Transverse colon (tissue), 3 donors: ENCODE results near the gene FHIP2A.

Source experiments
- CTCF ChIP-seq, 5 experiments: fragments of 200-600 bp in 3 of 5; fragments of 450-650 bp in 2 of 5; sonication (generic) in 3 of 5; IDR thresholded peaks; 1 replicate in 2 of 5; 2 replicates in 3 of 5; pipeline ENCODE4 v1.5.1; 2016 to 2017; ENCODE audit warnings: antibody characterized with exemption in 5 of 5, inconsistent platforms in 3 of 5, mild to moderate bottlenecking in 2 of 5, moderate library complexity in 1 of 5
- EP300 ChIP-seq: sonication (generic); formaldehyde crosslinking; IDR thresholded peaks from one replicate; pipeline ENCODE4 v1.6.1; 2017; ENCODE audit warnings: antibody characterized with exemption, low read depth
- POLR2A ChIP-seq: fragments of 450-650 bp; IDR thresholded peaks from one replicate; pipeline ENCODE4 v1.6.1; 2016; ENCODE audit warnings: antibody characterized with exemption, mild to moderate bottlenecking, moderate library complexity

- no peak for TF ChIP-seq POLR2A
- TF ChIP-seq EP300, result no peak
- TF ChIP-seq CTCF (IDR thresholded peaks at IDR 0.05), result peak in 1 of 5 experiments; percentile 9
Observed at GRCh38 chr10:114821915-114822443, 399 bp downstream of the FHIP2A start.
